GM23248 (cell line): ENCODE data around the gene SPINK9. TPM values are rescaled to one million over a fixed set of nuclear protein-coding genes. Genes with fewer than 3 reads are reported as not detected.

Source experiments
- DNase-seq: peaks from one replicate; pipeline ENCODE4 v3.0.0-alpha.2; 2015
- H2AFZ ChIP-seq: fragments of 200-600 bp; sonication (generic); 2 replicates; pipeline ENCODE4 v1.6.1; 2016; ENCODE audit warnings: antibody characterized with exemption
- H3F3A ChIP-seq: fragments of 200-600 bp; sonication (generic); 2 replicates; pipeline ENCODE4 v1.6.1; 2016; ENCODE audit warnings: mild to moderate bottlenecking, antibody characterized with exemption, mixed run types; ENCODE audit not compliant: insufficient read depth
- H3K27ac ChIP-seq: fragments of 200-600 bp; sonication (generic); 2 replicates; pipeline ENCODE4 v1.5.1; 2016; ENCODE audit warnings: mild to moderate bottlenecking
- H3K27me3 ChIP-seq: fragments of 200-600 bp; sonication (generic); replicated peaks from 2 replicates; pipeline ENCODE4 v1.6.1; 2016; ENCODE audit warnings: mild to moderate bottlenecking; ENCODE audit not compliant: insufficient read depth
- H3K36me3 ChIP-seq: fragments of 200-600 bp; sonication (generic); 2 replicates; pipeline ENCODE4 v1.6.1; 2016; ENCODE audit warnings: low read depth, mild to moderate bottlenecking
- H3K4me1 ChIP-seq: fragments of 200-600 bp; sonication (generic); 2 replicates; pipeline ENCODE4 v1.6.1; 2016; ENCODE audit warnings: mild to moderate bottlenecking; ENCODE audit not compliant: insufficient read depth
- H3K4me2 ChIP-seq: fragments of 200-600 bp; sonication (generic); one replicate; pipeline ENCODE4 v1.6.1; 2016; ENCODE audit warnings: mild to moderate bottlenecking; ENCODE audit not compliant: unreplicated experiment
- H3K4me3 ChIP-seq: fragments of 200-600 bp; sonication (generic); 2 replicates; pipeline ENCODE4 v1.5.1; 2016; ENCODE audit warnings: mild to moderate bottlenecking
- H3K79me2 ChIP-seq: fragments of 200-600 bp; sonication (generic); 2 replicates; pipeline ENCODE4 v1.6.1; 2016; ENCODE audit warnings: mild to moderate bottlenecking; ENCODE audit not compliant: insufficient read depth
- H3K9ac ChIP-seq: fragments of 200-600 bp; sonication (generic); 2 replicates; pipeline ENCODE4 v1.6.1; 2016; ENCODE audit warnings: mild to moderate bottlenecking
- H3K9me2 ChIP-seq: fragments of 200-600 bp; sonication (generic); 2 replicates; pipeline ENCODE4 v1.6.1; 2016; ENCODE audit warnings: mixed run types, mild to moderate bottlenecking, moderate library complexity; ENCODE audit not compliant: insufficient read depth
- H3K9me3 ChIP-seq: fragments of 200-600 bp; sonication (generic); one replicate; pipeline ENCODE4 v1.6.1; 2017; ENCODE audit warnings: low read depth
- H4K20me1 ChIP-seq: fragments of 200-600 bp; sonication (generic); 2 replicates; pipeline ENCODE4 v1.6.0; 2016; ENCODE audit not compliant: insufficient read depth
- EZH2 ChIP-seq: fragments of 200-600 bp; sonication (generic); IDR thresholded peaks from 2 replicates; pipeline ENCODE4 v1.6.1; 2018; ENCODE audit warnings: antibody characterized with exemption, mild to moderate bottlenecking; ENCODE audit not compliant: insufficient read depth, poor library complexity, severe bottlenecking
- EZH2phosphoT487 ChIP-seq: fragments of 200-600 bp; sonication (generic); IDR thresholded peaks from 2 replicates; pipeline ENCODE4 v1.6.1; 2018; ENCODE audit warnings: antibody characterized with exemption, moderate library complexity, mild to moderate bottlenecking, low read depth; ENCODE audit not compliant: insufficient read depth
- WGBS, 2 experiments: methylation state at CpG; one replicate each; pipeline ENCODE4 v1.1.6; 2015 to 2017; ENCODE audit warnings: low lambda C conversion rate in 2 of 2, low coverage in 1 of 2; ENCODE audit errors: missing lambda C conversion rate in 2 of 2; 5-methylcytosine and 5-hydroxymethylcytosine counted together
- in situ Hi-C: fragments of 300-500 bp; cut with MboI; formaldehyde crosslinking; loops from 2 replicates; pipeline ENCODE4 v1.15.0; 2020
- polyA plus RNA-seq: library from polyadenylated mRNA; unstranded; fragments of >200 nt; fragmentation: Nextera tagmentation; extraction: Ambion mirVana; gene quantifications from 2 replicates; pipeline ENCODE4 v1.2.1, GENCODE V29; 2016
- total RNA-seq: library from RNA; depleted of rRNA; stranded (reverse); fragments of >200 nt; shearing (Covaris generic); gene quantifications from 2 replicates; pipeline ENCODE4 v1.2.3, GENCODE V29; 2014

SPINK9 gene
- total and polyA plus RNA-seq, 2 experiments from 2014 or later, result not detected

DNA sequence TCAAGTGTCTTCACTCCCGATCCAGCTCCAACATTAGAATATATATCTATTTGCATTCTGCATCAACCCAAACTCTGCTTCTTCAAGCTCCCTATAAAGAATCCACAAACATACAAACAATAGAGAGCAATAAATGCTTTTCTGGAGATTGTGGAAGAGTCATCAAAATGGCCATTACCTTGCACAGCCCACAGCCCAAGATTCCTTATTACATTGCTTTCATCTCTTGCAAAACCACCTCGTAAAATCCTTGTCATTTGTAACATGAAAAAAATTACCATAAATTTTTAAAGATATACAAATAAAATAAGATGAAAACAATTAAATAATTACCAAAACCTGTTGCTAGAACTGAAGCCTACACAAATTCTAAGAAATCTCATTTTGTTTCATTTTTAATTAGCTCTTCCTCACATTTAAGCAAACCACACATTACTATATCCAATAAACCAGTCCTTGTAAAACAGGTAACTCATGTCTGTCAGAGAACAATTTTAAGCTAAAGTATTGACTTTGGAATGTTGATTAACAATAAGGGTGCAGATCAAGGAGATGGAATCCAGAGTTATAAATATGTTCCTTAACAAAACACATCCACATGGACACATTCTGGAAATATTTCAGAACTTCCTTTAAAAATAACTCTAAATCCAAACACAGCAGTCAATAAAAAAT, 7.1 kb downstream of the SPINK9 start:
- Histone ChIP-seq H3K27me3 (no peaks in the 10 kb centered on the region), H3K27ac (no peak overlapping the region), H3F3A (no peaks in the 10 kb centered on the region)

DNA sequence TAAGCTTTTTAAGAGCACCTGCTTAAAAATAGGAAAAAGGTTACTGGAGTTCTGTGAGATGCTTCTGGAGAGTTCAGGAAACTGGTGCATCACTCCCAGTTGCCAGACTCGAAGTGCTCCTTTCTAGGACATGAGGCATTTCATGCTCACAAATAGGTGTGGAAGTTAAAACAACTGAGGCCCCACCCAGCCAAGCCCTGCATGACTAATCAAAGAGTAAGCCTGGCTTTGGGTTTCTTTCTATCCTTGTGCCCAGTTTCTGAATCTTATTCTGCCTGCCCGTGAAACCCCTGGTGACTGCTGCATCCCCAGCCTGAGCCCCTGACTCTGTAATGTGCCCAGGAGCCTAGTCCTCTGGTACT, 7.7 kb downstream of the SPINK9 start:
- in situ Hi-C loops, result no loop called here
- Histone ChIP-seq H3K27ac (no peak overlapping the region), H3K9me3 (no peaks in the 10 kb centered on the region), H3K9ac (no peak overlapping the region), H3K4me3 (no peak overlapping the region), H3K27me3 (no peaks in the 10 kb centered on the region), H2AFZ (no peak overlapping the region), H3K36me3 (no peaks in the 10 kb centered on the region), H3K79me2 (no peaks in the 10 kb centered on the region), H4K20me1 (no peaks in the 10 kb centered on the region), H3K4me1 (no peaks in the 10 kb centered on the region), H3K4me2 (no peak overlapping the region), H3F3A (no peaks in the 10 kb centered on the region), H3K9me2 (no peaks in the 10 kb centered on the region)
- 57 to 64% methylated on average over 2 of the region's 2 CpGs for WGBS, 2 experiments
- no peak for DNase-seq
- TF ChIP-seq EZH2 (no peak), EZH2phosphoT487 (no peak)

More for the DNA sequence above, 7.1 kb downstream of the SPINK9 start:
- Histone ChIP-seq H3K9me3 (no peaks in the 10 kb centered on the region), H3K4me1 (no peaks in the 10 kb centered on the region), H3K4me2 (no peak overlapping the region), H3K36me3 (no peaks in the 10 kb centered on the region), H3K4me3 (no peak overlapping the region), H4K20me1 (no peaks in the 10 kb centered on the region), H2AFZ (no peak overlapping the region), H3K9ac (no peak overlapping the region), H3K9me2 (no peaks in the 10 kb centered on the region), H3K79me2 (no peaks in the 10 kb centered on the region)
- no peak for TF ChIP-seq EZH2
- no peak for TF ChIP-seq EZH2phosphoT487
- 43 to 44% methylated on average over 2 of the region's 2 CpGs for WGBS, 2 experiments
- in situ Hi-C loops, result no loop called here
- DNase-seq, result no peak

DNA sequence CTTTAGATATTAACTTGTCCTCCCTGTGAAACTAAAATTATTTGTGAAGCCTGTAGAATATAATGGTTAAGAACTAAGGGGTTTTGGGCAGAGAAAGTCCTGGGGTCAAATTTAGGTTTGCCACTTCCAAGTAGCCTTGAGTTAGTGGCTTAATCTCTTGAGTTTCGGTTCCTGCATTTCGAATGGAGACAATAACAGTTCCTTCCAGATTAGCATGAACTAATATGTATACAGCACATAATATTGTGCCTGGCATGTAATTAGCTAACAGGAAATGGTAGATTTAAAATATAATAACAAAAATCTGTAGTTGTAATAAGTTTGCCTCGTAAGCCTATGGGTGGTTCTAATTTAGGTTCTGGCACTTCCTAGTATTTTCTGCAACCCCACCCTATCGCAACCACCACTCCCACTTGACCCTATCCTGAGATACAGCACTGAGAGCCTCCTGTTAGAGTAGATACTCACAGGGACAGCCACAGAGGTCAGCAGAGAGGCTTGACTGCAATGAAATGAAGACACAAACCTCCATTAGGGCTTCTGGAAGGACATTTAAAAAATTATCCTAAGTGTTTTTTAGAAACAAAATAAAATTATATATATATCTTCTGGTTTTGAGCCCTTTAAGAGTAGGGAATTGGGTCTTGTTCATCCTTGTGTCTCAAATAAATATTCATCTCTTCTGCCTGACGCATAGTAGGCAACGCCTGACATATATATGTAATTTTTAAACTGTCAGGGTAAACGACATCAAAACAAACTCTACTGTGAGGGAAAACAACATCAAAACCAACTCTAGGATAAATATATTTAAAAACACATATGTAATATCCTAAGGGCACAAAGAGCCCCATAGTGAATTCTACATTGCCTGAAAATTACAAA, 8.5 kb downstream of the SPINK9 start:
- Histone ChIP-seq H3K9me2 (no peaks in the 10 kb centered on the region), H3K79me2 (no peaks in the 10 kb centered on the region), H2AFZ (no peak overlapping the region), H3K27me3 (no peaks in the 10 kb centered on the region), H3K9me3 (no peaks in the 10 kb centered on the region), H3K27ac (no peak overlapping the region), H3K36me3 (no peaks in the 10 kb centered on the region), H3K9ac (no peak overlapping the region), H3K4me1 (no peaks in the 10 kb centered on the region), H4K20me1 (no peaks in the 10 kb centered on the region), H3K4me2 (no peak overlapping the region), H3K4me3 (no peak overlapping the region), H3F3A (no peaks in the 10 kb centered on the region)
- in situ Hi-C loops, result no loop called here
- no peak for DNase-seq
- TF ChIP-seq EZH2phosphoT487, result no peak
- no peak for TF ChIP-seq EZH2
- 12 to 14% methylated on average over 7 of the region's 7 CpGs for WGBS, 2 experiments

DNA sequence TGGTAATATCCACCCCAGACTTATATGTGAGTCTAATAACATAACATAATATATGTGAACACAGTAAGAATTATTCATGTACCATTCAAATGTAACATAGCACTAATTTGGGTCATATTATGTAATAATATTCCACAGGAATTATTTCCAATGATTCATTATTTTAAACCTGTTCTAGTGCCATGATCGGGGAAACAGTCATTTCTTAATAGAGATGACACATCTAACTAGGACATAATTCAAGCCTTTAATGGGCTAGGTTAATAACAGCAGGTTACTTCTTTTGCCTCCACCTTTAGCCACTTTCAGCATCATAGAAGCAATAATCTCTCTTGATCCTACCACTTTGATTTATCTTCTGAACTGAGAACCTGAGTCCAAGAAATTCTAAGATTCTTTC, 12.3 kb downstream of the SPINK9 start:
- H3K9me3 ChIP-seq, result no peaks in the 10 kb centered on the region
- no peaks in the 10 kb centered on the region for H3K27me3 ChIP-seq
- no peaks in the 10 kb centered on the region for H4K20me1 ChIP-seq
- H3K9me2 ChIP-seq, result no peaks in the 10 kb centered on the region
- no peak overlapping the region for H3K27ac ChIP-seq
- no peak overlapping the region for H3K4me3 ChIP-seq
- no peaks in the 10 kb centered on the region for H3K36me3 ChIP-seq
- WGBS, 2 experiments, result 35 to 36% methylated on average over 1 of the region's 1 CpG
- in situ Hi-C loops, result no loop called here
- H3K4me1 ChIP-seq, result no peaks in the 10 kb centered on the region
- no peak for DNase-seq
- H3K9ac ChIP-seq, result no peak overlapping the region
- no peak overlapping the region for H2AFZ ChIP-seq
- no peaks in the 10 kb centered on the region for H3K79me2 ChIP-seq
- TF ChIP-seq EZH2 (no peak), EZH2phosphoT487 (no peak)
- H3K4me2 ChIP-seq, result no peak overlapping the region
- H3F3A ChIP-seq, result no peaks in the 10 kb centered on the region
